Keratinocyte (primary cell): ENCODE measurements around the gene MBD3L3. TPM values are rescaled to one million over a fixed set of nuclear protein-coding genes. Genes with fewer than 3 reads are reported as not detected.

Experiments
- DNase-seq: peaks from one replicate; pipeline ENCODE4 v3.0.0-alpha.2; 2011; ENCODE audit warnings: low read depth, missing footprints, low spot score
- FAIRE-seq: peaks from 2 replicates; lab custom pipeline; 2011; peaks lifted over from hg19 to GRCh38; lab: Jason Lieb, UNC
- H2AFZ ChIP-seq: 2 replicates; pipeline ENCODE4 v1.6.0; 2012; ENCODE audit warnings: low read length, control low read depth, inconsistent platforms; ENCODE audit not compliant: control insufficient read depth
- H3K27ac ChIP-seq: 2 replicates; pipeline ENCODE4 v1.5.1; 2011; ENCODE audit warnings: low read length; ENCODE audit not compliant: control insufficient read depth, insufficient read depth
- H3K27me3 ChIP-seq: 3 replicates; pipeline ENCODE4 v1.6.0; 2011; ENCODE audit warnings: low read length; ENCODE audit not compliant: control insufficient read depth, insufficient read depth; ENCODE audit errors: extremely low read depth
- H3K36me3 ChIP-seq, 2 experiments: 2 replicates in 1 of 2; 3 replicates in 1 of 2; pipeline ENCODE4 v1.5.1; 2011; ENCODE audit warnings: low read length in 2 of 2, mild to moderate bottlenecking in 1 of 2; ENCODE audit not compliant: control insufficient read depth in 2 of 2, insufficient read depth in 2 of 2; ENCODE audit errors: extremely low read depth in 1 of 2
- H3K4me1 ChIP-seq: 3 replicates; pipeline ENCODE4 v1.5.1; 2011; ENCODE audit warnings: low read length; ENCODE audit not compliant: control insufficient read depth, insufficient read depth; ENCODE audit errors: extremely low read depth
- H3K4me2 ChIP-seq: 3 replicates; pipeline ENCODE4 v1.6.0; 2011; ENCODE audit warnings: low read depth, low read length; ENCODE audit not compliant: control insufficient read depth, insufficient read depth; ENCODE audit errors: extremely low read depth
- H3K4me3 ChIP-seq, 3 experiments: fragments of 200-600 bp in 1 of 3; sonication (generic) in 1 of 3; 2 replicates in 2 of 3; 3 replicates in 1 of 3; pipeline ENCODE4 v1.5.1; 2011 to 2016; ENCODE audit warnings: low read length in 3 of 3, mild to moderate bottlenecking in 3 of 3, control low read depth in 2 of 3, inconsistent platforms in 1 of 3, low read depth in 1 of 3, mixed read lengths in 1 of 3, mixed run types in 1 of 3, moderate library complexity in 1 of 3; ENCODE audit not compliant: control insufficient read depth in 2 of 3, insufficient read depth in 2 of 3; ENCODE audit errors: extremely low read depth in 1 of 3
- H3K79me2 ChIP-seq: 2 replicates; pipeline ENCODE4 v1.6.0; 2012; ENCODE audit warnings: low read length; ENCODE audit not compliant: control insufficient read depth, insufficient read depth
- H3K9ac ChIP-seq: 3 replicates; pipeline ENCODE4 v1.6.0; 2011; ENCODE audit warnings: low read length; ENCODE audit not compliant: control insufficient read depth, insufficient read depth; ENCODE audit errors: extremely low read depth
- H3K9me1 ChIP-seq: 3 replicates; pipeline ENCODE4 v1.6.0; 2011; ENCODE audit warnings: low read length; ENCODE audit not compliant: control insufficient read depth, insufficient read depth; ENCODE audit errors: extremely low read depth
- H3K9me3 ChIP-seq: 2 replicates; pipeline ENCODE4 v1.5.1; 2012; ENCODE audit warnings: low read depth, low read length; ENCODE audit not compliant: control insufficient read depth
- H4K20me1 ChIP-seq: 3 replicates; pipeline ENCODE4 v1.6.0; 2011; ENCODE audit warnings: low read length; ENCODE audit not compliant: control insufficient read depth, insufficient read depth; ENCODE audit errors: extremely low read depth
- CTCF ChIP-seq, 3 experiments: IDR thresholded peaks in 1 of 3; conservative IDR thresholded peaks in 1 of 3; optimal IDR thresholded peaks in 1 of 3; 2 replicates in 2 of 3; 3 replicates in 1 of 3; pipeline versions ENCODE3 to v1.5.1; 2011; ENCODE audit warnings: low read length in 3 of 3, mild to moderate bottlenecking in 3 of 3, moderate library complexity in 2 of 3, control low read depth in 1 of 3, inconsistent platforms in 1 of 3; ENCODE audit not compliant: insufficient read depth in 2 of 3; ENCODE audit errors: extremely low read depth in 1 of 3
- EZH2 ChIP-seq: IDR thresholded peaks from one replicate; pipeline ENCODE4 v1.6.1; 2012; ENCODE audit warnings: inconsistent platforms, mild to moderate bottlenecking, low read length, moderate library complexity
- dilution Hi-C: fragments of 300-500 bp; cut with MboI; formaldehyde crosslinking; loops from one replicate; pipeline ENCODE4 v1.7.0; 2020; ENCODE audit warnings: low sequenced_read_pairs; ENCODE audit not compliant: extremely low pct_ligation_motif_present
- polyA plus RNA-seq, 5 experiments: library from polyadenylated mRNA; depleted of rRNA in 3 of 5; stranded (reverse) in 3 of 5; stranded (forward) in 1 of 5; unstranded in 1 of 5; fragments of >200 nt; gene quantifications; 1 replicate in 1 of 5; 2 replicates in 3 of 5; 3 replicates in 1 of 5; pipeline versions ENCODE4 v1.2.1 to v1.2.3, GENCODE V29; 2011 to 2012; ENCODE audit warnings: missing spikeins in 2 of 5, low read depth in 1 of 5, low replicate concordance in 1 of 5

MBD3L3 gene
- polyA plus RNA-seq, 1 donor (not counting 4 experiments of a cell fraction or from before 2014, with no cell fraction given) = not detected

DNA sequence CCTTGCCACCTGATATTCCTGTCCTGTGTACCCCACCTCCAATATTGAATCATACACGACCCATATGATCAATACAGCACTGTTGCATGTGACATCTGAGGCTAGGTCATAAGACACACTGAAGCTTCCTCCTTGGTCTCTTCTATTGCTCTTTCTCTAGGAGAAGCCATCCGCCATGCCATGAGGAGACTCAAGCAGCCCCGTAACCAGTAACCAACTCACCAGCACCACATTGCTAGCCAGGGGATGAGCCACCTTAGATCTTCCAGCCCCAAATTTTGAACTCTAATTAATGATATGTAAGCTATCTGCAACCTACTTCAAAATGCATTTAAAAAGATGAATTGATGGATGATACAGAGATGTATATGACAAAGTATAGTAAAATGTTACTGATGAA is 39.6 kb upstream of the MBD3L3 start:
- no peak overlapping the region for H3K27ac ChIP-seq
- no peaks in the 10 kb centered on the region for H3K9me1 ChIP-seq
- H3K4me1 ChIP-seq = peaks cover 4% of the 10 kb centered on the region
- H3K9me3 ChIP-seq = peaks cover 3% of the 10 kb centered on the region
- H3K9ac ChIP-seq = peak overlapping the region; percentile 91
- H2AFZ ChIP-seq = peak overlapping the region; percentile 99
- DNase-seq (no peak), FAIRE-seq (no peak)
- no peaks in the 10 kb centered on the region for H3K79me2 ChIP-seq
- peak overlapping the region; percentile 94 for H3K4me2 ChIP-seq
- H3K36me3 ChIP-seq = no peaks in the 10 kb centered on the region
- no peaks in the 10 kb centered on the region for H4K20me1 ChIP-seq
- TF ChIP-seq EZH2 = no peak
- H3K4me3 ChIP-seq = peak overlapping the region; percentile 81 to 88 (median 85)
- dilution Hi-C loops = no loop called here
- no peaks in the 10 kb centered on the region for H3K27me3 ChIP-seq

DNA sequence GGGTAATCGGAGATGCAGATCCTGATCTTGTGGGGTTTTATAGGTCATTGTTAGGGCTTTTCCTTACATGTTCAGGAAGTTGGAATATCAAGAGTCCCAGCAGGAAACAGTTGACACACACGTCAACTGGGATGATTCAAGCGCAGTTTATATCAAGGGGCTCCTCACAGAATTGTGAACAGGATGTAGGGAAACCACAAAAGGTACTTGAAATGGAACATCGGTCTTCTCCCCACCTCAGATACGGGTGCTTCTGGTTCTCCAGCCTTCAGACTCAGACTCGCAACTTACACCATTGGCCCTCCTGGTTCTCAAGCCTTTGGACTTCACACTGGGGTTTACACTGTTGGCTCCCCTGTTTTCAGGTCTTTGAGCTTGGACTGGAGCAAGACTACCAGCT is 30.5 kb upstream of the MBD3L3 start:
- H4K20me1 ChIP-seq = no peaks in the 10 kb centered on the region
- H3K27ac ChIP-seq = no peak overlapping the region
- dilution Hi-C loops = no loop called here
- H3K36me3 ChIP-seq = peaks cover 1 to 6% of the 10 kb centered on the region in 2 experiments
- no peak for DNase-seq
- TF ChIP-seq CTCF (optimal IDR thresholded peaks at IDR 0.05 in 1 of 3, IDR thresholded peaks at IDR 0.05 in 1 of 3, conservative IDR thresholded peaks at IDR 0.05 in 1 of 3; ENCODE audit: extremely low read depth in 1 of 3, insufficient read depth in 2 of 3, low read length in 3 of 3) = no peak
- TF ChIP-seq EZH2 = no peak
- H2AFZ ChIP-seq = no peak overlapping the region
- H3K4me1 ChIP-seq = no peaks in the 10 kb centered on the region
- peaks cover 18% of the 10 kb centered on the region for H3K9me3 ChIP-seq
- H3K4me3 ChIP-seq = no peak overlapping the region
- no peaks in the 10 kb centered on the region for H3K9me1 ChIP-seq
- no peaks in the 10 kb centered on the region for H3K27me3 ChIP-seq
- H3K9ac ChIP-seq = no peak overlapping the region
- no peak for FAIRE-seq
- no peaks in the 10 kb centered on the region for H3K79me2 ChIP-seq
- no peak overlapping the region for H3K4me2 ChIP-seq
